GM21737 (cell line): ENCODE results near the gene GNPAT.

Experiments
- ATAC-seq: cut with Tn5 transposase; IDR thresholded peaks from one replicate; pipeline ENCODE4 v1.9.1; 2021; ENCODE audit warnings: mild to moderate bottlenecking, moderate library complexity; ENCODE audit not compliant: unreplicated experiment

The GNPAT gene

GRCh38 chr1:231313661-231314060, 72.6 kb downstream of the GNPAT start:
- ATAC-seq, result no peak

- ATAC-seq, result no peak
These were observed 74.9 kb downstream of the GNPAT start for GRCh38 chr1:231315887-231316286.

- ATAC-seq, result no peak
These were observed 76.4 kb downstream of the GNPAT start for GRCh38 chr1:231317306-231318014.

GRCh38 chr1:231318015-231318355, 77.0 kb downstream of the GNPAT start:
- ATAC-seq, result no peak

GRCh38 chr1:231318568-231318967, 77.6 kb downstream of the GNPAT start:
- ATAC-seq, result no peak

- ATAC-seq, result no peak
These were observed 78.1 kb downstream of the GNPAT start for GRCh38 chr1:231319080-231319479.

- no peak for ATAC-seq
These were observed 82.0 kb downstream of the GNPAT start for GRCh38 chr1:231322880-231323530.

GRCh38 chr1:231324660-231325059, 83.6 kb downstream of the GNPAT start:
- no peak for ATAC-seq

GRCh38 chr1:231326248-231326647, 85.2 kb downstream of the GNPAT start:
- no peak for ATAC-seq
